SK-N-SH (cell line): Measurements from ENCODE around the gene BRCA1.
"Not testable (repeated sequence)": the region's sequence is repeated elsewhere in the genome, so short reads cannot be mapped to it uniquely, and the experiment has no call there.

Experiments used
- EP300 ChIP-seq, 2 experiments: IDR thresholded peaks; 2 replicates each; pipeline versions ENCODE4 v1.4.0 to v1.6.1; 2012; ENCODE audit warnings: borderline replicate concordance in 1 of 2, low read depth in 1 of 2, low read length in 1 of 2
- FOSL2 ChIP-seq: IDR thresholded peaks from 2 replicates; pipeline ENCODE4 v1.4.0; 2012; ENCODE audit warnings: low read depth, mild to moderate bottlenecking, moderate library complexity, borderline replicate concordance
- FOXJ3 ChIP-seq: sonication (generic); formaldehyde crosslinking; IDR thresholded peaks from 2 replicates; pipeline ENCODE4 v1.5.1; 2020; ENCODE audit warnings: mild to moderate bottlenecking, missing genetic modification reagents
- GABPA ChIP-seq: IDR thresholded peaks from 2 replicates; pipeline ENCODE4 v1.4.0; 2012; ENCODE audit warnings: low read depth, mild to moderate bottlenecking
- NFIC ChIP-seq: IDR thresholded peaks from 2 replicates; pipeline ENCODE4 v1.4.0; 2012; ENCODE audit warnings: borderline replicate concordance
- POLR2AphosphoS5 ChIP-seq: IDR thresholded peaks from 2 replicates; pipeline ENCODE4 v1.6.1; 2012; ENCODE audit warnings: low read depth, low read length
- REST ChIP-seq: IDR thresholded peaks from 2 replicates; pipeline ENCODE4 v1.6.1; 2012; ENCODE audit warnings: mild to moderate bottlenecking, low read depth, low read length, moderate library complexity
- TF ChIP-seq, protein P1 (sequence below): fragments of 200-600 bp; sonication (generic); IDR thresholded peaks from 2 replicates; pipeline ENCODE4 v1.6.1; 2017; ENCODE audit warnings: antibody characterized with exemption, mild to moderate bottlenecking, moderate library complexity
- TF ChIP-seq, protein P2 (sequence below): IDR thresholded peaks from 2 replicates; pipeline ENCODE4 v1.4.0; 2012; ENCODE audit warnings: low read depth
- TF ChIP-seq, protein P3 (sequence below): fragments of 150-350 bp; IDR thresholded peaks from 2 replicates; pipeline ENCODE4 v1.6.1; 2017; ENCODE audit warnings: antibody characterized with exemption, low read length, low read depth, borderline replicate concordance

GRCh38 chr17:43000894-43001293 lies 124.3 kb downstream of the BRCA1 start:
- not testable (repeated sequence) for TF ChIP-seq POLR2AphosphoS5; EP300 (IDR thresholded peaks at IDR 0.05; ENCODE audit: borderline replicate concordance in 1 of 2, low read depth in 1 of 2, low read length in 1 of 2); NFIC; REST; FOSL2; FOXJ3 (CRISPR knock-in tag); GABPA
- TF ChIP-seq, protein P1, sequence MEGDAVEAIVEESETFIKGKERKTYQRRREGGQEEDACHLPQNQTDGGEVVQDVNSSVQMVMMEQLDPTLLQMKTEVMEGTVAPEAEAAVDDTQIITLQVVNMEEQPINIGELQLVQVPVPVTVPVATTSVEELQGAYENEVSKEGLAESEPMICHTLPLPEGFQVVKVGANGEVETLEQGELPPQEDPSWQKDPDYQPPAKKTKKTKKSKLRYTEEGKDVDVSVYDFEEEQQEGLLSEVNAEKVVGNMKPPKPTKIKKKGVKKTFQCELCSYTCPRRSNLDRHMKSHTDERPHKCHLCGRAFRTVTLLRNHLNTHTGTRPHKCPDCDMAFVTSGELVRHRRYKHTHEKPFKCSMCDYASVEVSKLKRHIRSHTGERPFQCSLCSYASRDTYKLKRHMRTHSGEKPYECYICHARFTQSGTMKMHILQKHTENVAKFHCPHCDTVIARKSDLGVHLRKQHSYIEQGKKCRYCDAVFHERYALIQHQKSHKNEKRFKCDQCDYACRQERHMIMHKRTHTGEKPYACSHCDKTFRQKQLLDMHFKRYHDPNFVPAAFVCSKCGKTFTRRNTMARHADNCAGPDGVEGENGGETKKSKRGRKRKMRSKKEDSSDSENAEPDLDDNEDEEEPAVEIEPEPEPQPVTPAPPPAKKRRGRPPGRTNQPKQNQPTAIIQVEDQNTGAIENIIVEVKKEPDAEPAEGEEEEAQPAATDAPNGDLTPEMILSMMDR = not testable (repeated sequence)
- TF ChIP-seq, protein P2, sequence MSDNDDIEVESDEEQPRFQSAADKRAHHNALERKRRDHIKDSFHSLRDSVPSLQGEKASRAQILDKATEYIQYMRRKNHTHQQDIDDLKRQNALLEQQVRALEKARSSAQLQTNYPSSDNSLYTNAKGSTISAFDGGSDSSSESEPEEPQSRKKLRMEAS = not testable (repeated sequence)
- TF ChIP-seq, protein P3, sequence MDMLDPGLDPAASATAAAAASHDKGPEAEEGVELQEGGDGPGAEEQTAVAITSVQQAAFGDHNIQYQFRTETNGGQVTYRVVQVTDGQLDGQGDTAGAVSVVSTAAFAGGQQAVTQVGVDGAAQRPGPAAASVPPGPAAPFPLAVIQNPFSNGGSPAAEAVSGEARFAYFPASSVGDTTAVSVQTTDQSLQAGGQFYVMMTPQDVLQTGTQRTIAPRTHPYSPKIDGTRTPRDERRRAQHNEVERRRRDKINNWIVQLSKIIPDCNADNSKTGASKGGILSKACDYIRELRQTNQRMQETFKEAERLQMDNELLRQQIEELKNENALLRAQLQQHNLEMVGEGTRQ = not testable (repeated sequence)
